HepG2 (cell line): ENCODE results near the gene TRMT2A. TPM values are rescaled to one million over a fixed set of nuclear protein-coding genes. Genes with fewer than 3 reads are reported as not detected.

Source experiments
- ATAC-seq: fragments of 200-7000 bp; cut with Tn5 transposase; 3 replicates; pipeline ENCODE4 v1.9.1; 2020; ENCODE audit warnings: mild to moderate bottlenecking, moderate library complexity
- BruUV-seq: library from RNA; stranded (reverse); fragments of 400-500 nt; replicated peaks from 2 replicates; lab custom pipeline; 2021; lab: Mats Ljungman, UMichigan
- CTCF ChIA-PET: fragments of 300-600 bp; formaldehyde crosslinking; extraction: SDS; loops from one replicate; lab custom pipeline; 2021; ENCODE audit warnings: low total read pairs, inconsistent platforms, low intra/inter-chr PET ratio; lab: Yijun Ruan, JAX
- POLR2A ChIA-PET: fragments of 350-600 bp; sonication (Branson Sonifier 250); formaldehyde crosslinking; loops from one replicate; lab custom pipeline; 2020; ENCODE audit warnings: antibody characterized with exemption, inconsistent platforms; lab: Yijun Ruan, JAX
- DNase-seq: peaks from one replicate; pipeline ENCODE4 v3.0.0-alpha.2; 2015; ENCODE audit warnings: low spot score
- FAIRE-seq: peaks from 3 replicates; lab custom pipeline; 2011; peaks lifted over from hg19 to GRCh38; lab: Jason Lieb, UNC
- H2AFZ ChIP-seq: one replicate; pipeline ENCODE4 v1.6.1; 2011; ENCODE audit warnings: low read length, inconsistent platforms
- H3K27ac ChIP-seq: fragments of 300-600 bp; 3 replicates; pipeline ENCODE4 v1.8.0; 2011; ENCODE audit warnings: mixed run types, mild to moderate bottlenecking, mixed read lengths, low read length, inconsistent platforms; ENCODE audit not compliant: insufficient read depth; ENCODE audit errors: extremely low read length
- H3K27me3 ChIP-seq, 2 experiments: fragments of 200-600 bp in 1 of 2; 2 replicates in 1 of 2; 3 replicates in 1 of 2; pipeline versions ENCODE4 v1.6.0 to v1.8.0; 2011; ENCODE audit warnings: low read length in 2 of 2, mild to moderate bottlenecking in 2 of 2, moderate library complexity in 2 of 2, inconsistent platforms in 1 of 2; ENCODE audit not compliant: insufficient read depth in 2 of 2, control insufficient read depth in 1 of 2
- H3K36me3 ChIP-seq, 2 experiments: fragments of 200-600 bp in 1 of 2; replicated peaks in 1 of 2; 2 replicates in 1 of 2; 3 replicates in 1 of 2; pipeline versions ENCODE4 v1.5.1 to v1.8.0; 2011; ENCODE audit warnings: low read length in 2 of 2, inconsistent platforms in 1 of 2; ENCODE audit not compliant: insufficient read depth in 2 of 2, control insufficient read depth in 1 of 2
- H3K4me1 ChIP-seq: 2 replicates; pipeline ENCODE4 v1.5.1; 2012; ENCODE audit warnings: low read length, inconsistent platforms; ENCODE audit not compliant: insufficient read depth
- H3K4me2 ChIP-seq: 2 replicates; pipeline ENCODE4 v1.6.0; 2011; ENCODE audit warnings: low read depth, low read length, inconsistent platforms
- H3K4me3 ChIP-seq, 3 experiments: fragments of 200-600 bp in 1 of 3; sonication (generic), shearing (Covaris generic) in 1 of 3; replicated peaks in 1 of 3; 2 replicates each; pipeline ENCODE4 v1.5.1; 2011 to 2016; ENCODE audit warnings: low read length in 3 of 3, inconsistent platforms in 2 of 3, low read depth in 2 of 3, mild to moderate bottlenecking in 2 of 3, control low read depth in 1 of 3, mixed read lengths in 1 of 3; ENCODE audit not compliant: insufficient read depth in 1 of 3
- H3K79me2 ChIP-seq: one replicate; pipeline ENCODE4 v1.6.1; 2011; ENCODE audit warnings: low read length, inconsistent platforms; ENCODE audit not compliant: insufficient read depth
- H3K9ac ChIP-seq: 2 replicates; pipeline ENCODE4 v1.6.0; 2011; ENCODE audit warnings: mild to moderate bottlenecking, low read depth, low read length, inconsistent platforms; ENCODE audit not compliant: insufficient read depth
- H3K9me3 ChIP-seq: 2 replicates; pipeline ENCODE4 v1.5.1; 2012; ENCODE audit warnings: mild to moderate bottlenecking, low read length
- H4K20me1 ChIP-seq: 2 replicates; pipeline ENCODE4 v1.6.0; 2011; ENCODE audit warnings: inconsistent platforms, mild to moderate bottlenecking, low read length, moderate library complexity; ENCODE audit not compliant: insufficient read depth
- AFF4 ChIP-seq: sonication (generic); formaldehyde crosslinking; IDR thresholded peaks from 2 replicates; pipeline ENCODE4 v1.4.0; 2020; ENCODE audit warnings: missing genetic modification reagents
- HNF1B ChIP-seq: sonication (generic); formaldehyde crosslinking; IDR thresholded peaks from 2 replicates; pipeline ENCODE4 v1.5.1; 2020; ENCODE audit warnings: mild to moderate bottlenecking, moderate library complexity, missing genetic modification reagents
- MAF1 ChIP-seq: sonication (generic); formaldehyde crosslinking; IDR thresholded peaks from 2 replicates; pipeline ENCODE4 v1.5.0; 2020; ENCODE audit warnings: missing genetic modification reagents, borderline replicate concordance
- MIXL1 ChIP-seq: IDR thresholded peaks from 2 replicates; pipeline ENCODE4 v1.6.1; 2016
- MLLT10 ChIP-seq: sonication (generic); formaldehyde crosslinking; IDR thresholded peaks from 2 replicates; pipeline ENCODE4 v1.4.0; 2020; ENCODE audit warnings: missing genetic modification reagents
- MNT ChIP-seq: fragments of 450-650 bp; IDR thresholded peaks from 2 replicates; pipeline ENCODE4 v1.6.1; 2016
- PAXIP1 ChIP-seq: sonication (generic); formaldehyde crosslinking; conservative IDR thresholded peaks from 2 replicates; pipeline ENCODE4 v1.4.0; 2020; ENCODE audit warnings: mild to moderate bottlenecking, missing genetic modification reagents, moderate library complexity
- RBFOX2 ChIP-seq: fragments of 200-400 bp; formaldehyde crosslinking; IDR thresholded peaks from 2 replicates; pipeline ENCODE4 v1.6.1; 2017; ENCODE audit warnings: low read depth, mild to moderate bottlenecking, low read length
- WIZ ChIP-seq: sonication (generic); formaldehyde crosslinking; IDR thresholded peaks from 2 replicates; pipeline ENCODE4 v1.5.1; 2020; ENCODE audit warnings: mild to moderate bottlenecking, missing genetic modification reagents
- ZBTB7B ChIP-seq: sonication (generic); formaldehyde crosslinking; IDR thresholded peaks from 2 replicates; pipeline ENCODE4 v1.4.0; 2020; ENCODE audit warnings: missing genetic modification reagents
- ZNF225 ChIP-seq: sonication (generic); formaldehyde crosslinking; IDR thresholded peaks from 2 replicates; pipeline ENCODE4 v1.4.0; 2020; ENCODE audit warnings: mild to moderate bottlenecking, missing genetic modification reagents
- ZNF317 ChIP-seq: sonication (generic); formaldehyde crosslinking; IDR thresholded peaks from 2 replicates; pipeline ENCODE4 v1.5.0; 2020; ENCODE audit warnings: mild to moderate bottlenecking, missing genetic modification reagents
- ZNF790 ChIP-seq: sonication (generic); formaldehyde crosslinking; IDR thresholded peaks from 2 replicates; pipeline ENCODE4 v1.8.0; 2022; ENCODE audit warnings: missing genetic modification reagents, mild to moderate bottlenecking, borderline replicate concordance
- WGBS: methylation state at CpG from one replicate; pipeline ENCODE4 v1.1.6; 2017; ENCODE audit warnings: low lambda C conversion rate; 5-methylcytosine and 5-hydroxymethylcytosine counted together
- in situ Hi-C: cut with HindIII; loops from 2 replicates; pipeline ENCODE4 v1.10.0; 2017; ENCODE audit warnings: low pct_unique_long_range_greater_than_20kb; ENCODE audit not compliant: extremely low pct_ligation_motif_present
- intact Hi-C: fragments of 100-400 bp; cut with micrococcal nuclease; formaldehyde crosslinking; loops from one replicate; pipeline ENCODE4 v1.10.0; 2022; ENCODE audit not compliant: unreplicated experiment
- polyA plus RNA-seq, 8 experiments: library from polyadenylated mRNA; depleted of rRNA in 3 of 8; stranded (reverse) in 7 of 8; unstranded in 1 of 8; fragments of >200 nt; fragmentation: Illumina TruSeq in 4 of 8; extraction: Trizol in 4 of 8; gene quantifications; 2 replicates each; pipeline versions ENCODE4 v1.2.1 to v1.2.3, GENCODE V29; 2011 to 2016; ENCODE audit warnings: low read depth in 4 of 8, missing spikeins in 1 of 8, mixed read lengths in 1 of 8; ENCODE audit not compliant: insufficient read depth in 1 of 8
- total RNA-seq, 5 experiments: library from RNA; depleted of rRNA; stranded (reverse); fragments of >200 nt; fragmentation: Illumina TruSeq; extraction: Trizol; gene quantifications; 2 replicates each; pipeline ENCODE4 v1.2.3, GENCODE V29; 2016; ENCODE audit warnings: low read depth in 1 of 5

TRMT2A gene
- total and polyA plus RNA-seq, 2 of the 13 experiments (the other 11 are each of a cell fraction or from before 2014, with no cell fraction given), result 24.0 to 30.3 TPM

- BruUV-seq, result no TSS peak
- Histone ChIP-seq H2AFZ (no peak overlapping the region), H3K27ac (peak overlapping the region; percentile 26), H3K27me3 (no peaks in the 10 kb centered on the region; a peak in 1 of 5 replicates), H4K20me1 (peaks cover 15% of the 10 kb centered on the region; the same call in 1 of the 2 replicates), H3K9me3 (no peaks in the 10 kb centered on the region), H3K4me2 (peak overlapping the region; percentile 65), H3K79me2 (peaks cover 64% of the 10 kb centered on the region), H3K36me3 (peaks cover 30 to 36% of the 10 kb centered on the region in 2 experiments), H3K4me3 (peak overlapping the region in 1 of 3 experiments; percentile 39; a peak in 1 of 6 replicates), H3K4me1 (peaks cover 58% of the 10 kb centered on the region), H3K9ac (0 out of 2 replicates have a peak overlapping the region, but pooled peaks have one; percentile 21)
- no peak for FAIRE-seq
- in situ Hi-C loops, result no loop called here
- intact Hi-C loops, result loop anchor here (5.0 kb wide), 1 partner anchor 34 kb away; the partner anchor contains the start of genes RANBP1 and TRMT2A
- no peak for ATAC-seq
- DNase-seq, result no peak
- CTCF ChIA-PET, result no interaction called here
- POLR2A ChIA-PET, result no interaction called here
- WGBS, result 94% methylated on average over 10 of the region's 10 CpGs
- TF ChIP-seq PAXIP1 (0 out of 2 replicates have a peak, but pooled peaks have one; percentile 5), MNT (no peak), ZNF790 (CRISPR knock-in tag) (no peak), HNF1B (CRISPR knock-in tag) (no peak), ZNF225 (CRISPR knock-in tag) (no peak), MLLT10 (no peak), WIZ (CRISPR knock-in tag) (no peak), AFF4 (no peak), MIXL1 (CRISPR knock-in tag) (no peak), ZNF317 (CRISPR knock-in tag) (no peak), MAF1 (CRISPR knock-in tag) (no peak), ZBTB7B (no peak), RBFOX2 (0 out of 2 replicates have a peak, but pooled peaks have one; percentile 2)
Observed at GRCh38 chr22:20083157-20083890, 33.7 kb downstream of the TRMT2A start.
